ENCODE measurements around the gene PRKCH.

PRKCH gene

GRCh38 chr14:61453103-61453767 lies 131.9 kb downstream of the PRKCH start:
- no peak for TF ChIP-seq ZC3H10 (CRISPR knock-in tag; IDR thresholded peaks at IDR 0.05)
- TF ChIP-seq TSHZ2 (CRISPR knock-in tag; IDR thresholded peaks at IDR 0.05) = no peak
- no peak for TF ChIP-seq CSRNP3 (CRISPR knock-in tag; IDR thresholded peaks at IDR 0.05)
- no peak for TF ChIP-seq ESRRG (CRISPR knock-in tag; IDR thresholded peaks at IDR 0.05)
- no peak for TF ChIP-seq SNAI2 (CRISPR knock-in tag; IDR thresholded peaks at IDR 0.05)
- TF ChIP-seq PPARA (CRISPR knock-in tag; IDR thresholded peaks at IDR 0.05; ENCODE audit: borderline replicate concordance) = no peak
- no peak for TF ChIP-seq TOX (CRISPR knock-in tag; IDR thresholded peaks at IDR 0.05; ENCODE audit: borderline replicate concordance)
- TF ChIP-seq POU6F1 (CRISPR knock-in tag; IDR thresholded peaks at IDR 0.05; ENCODE audit: borderline replicate concordance, low read depth) = no peak
- no peak for TF ChIP-seq ARNTL (CRISPR knock-in tag; IDR thresholded peaks at IDR 0.05; ENCODE audit: borderline replicate concordance, low read depth)
- ATAC-seq = no peak

GRCh38 chr14:61454545-61454944 lies 133.2 kb downstream of the PRKCH start:
- no peak; the same call in 2 of the 3 replicates for ATAC-seq
- TF ChIP-seq BACH2 (CRISPR knock-in tag; IDR thresholded peaks at IDR 0.05; ENCODE audit: borderline replicate concordance) = no peak
- TF ChIP-seq ESRRG (CRISPR knock-in tag; IDR thresholded peaks at IDR 0.05) = no peak
- no peak for TF ChIP-seq TSHZ2 (CRISPR knock-in tag; IDR thresholded peaks at IDR 0.05)
- no peak for TF ChIP-seq ISL1 (CRISPR knock-in tag; IDR thresholded peaks at IDR 0.05)
- TF ChIP-seq CSDC2 (CRISPR knock-in tag; IDR thresholded peaks at IDR 0.05) = no peak
- TF ChIP-seq TCF4 (CRISPR knock-in tag; IDR thresholded peaks at IDR 0.05; ENCODE audit: borderline replicate concordance) = no peak
- no peak for TF ChIP-seq PPARA (CRISPR knock-in tag; IDR thresholded peaks at IDR 0.05; ENCODE audit: borderline replicate concordance)

- TF ChIP-seq SNAI2 (CRISPR knock-in tag; IDR thresholded peaks at IDR 0.05) = no peak
- TF ChIP-seq ESRRG (CRISPR knock-in tag; IDR thresholded peaks at IDR 0.05) = no peak
- TF ChIP-seq PATZ1 (CRISPR knock-in tag; IDR thresholded peaks at IDR 0.05; ENCODE audit: borderline replicate concordance) = no peak
- TF ChIP-seq TOX (CRISPR knock-in tag; IDR thresholded peaks at IDR 0.05; ENCODE audit: borderline replicate concordance) = no peak
- TF ChIP-seq ZC3H10 (CRISPR knock-in tag; IDR thresholded peaks at IDR 0.05) = no peak
- TF ChIP-seq ZNF565 (CRISPR knock-in tag; conservative IDR thresholded peaks at IDR 0.05; ENCODE audit: low read depth) = no peak
- TF ChIP-seq PPARA (CRISPR knock-in tag; IDR thresholded peaks at IDR 0.05; ENCODE audit: borderline replicate concordance) = no peak
- TF ChIP-seq ARNTL (CRISPR knock-in tag; IDR thresholded peaks at IDR 0.05; ENCODE audit: borderline replicate concordance, low read depth) = no peak
- TF ChIP-seq ZFP3 (CRISPR knock-in tag; IDR thresholded peaks at IDR 0.05) = no peak
- no peak for TF ChIP-seq ZNF8 (CRISPR knock-in tag; IDR thresholded peaks at IDR 0.05)
- TF ChIP-seq CSDC2 (CRISPR knock-in tag; IDR thresholded peaks at IDR 0.05) = no peak
- no peak for TF ChIP-seq OSR1 (CRISPR knock-in tag; IDR thresholded peaks at IDR 0.05)
- TF ChIP-seq ZNF70 (CRISPR knock-in tag; IDR thresholded peaks at IDR 0.05) = no peak
- no peak for TF ChIP-seq BACH2 (CRISPR knock-in tag; IDR thresholded peaks at IDR 0.05; ENCODE audit: borderline replicate concordance)
- no peak for TF ChIP-seq CREB5 (CRISPR knock-in tag; IDR thresholded peaks at IDR 0.05; ENCODE audit: low read depth)
- no peak for ATAC-seq
Measured at GRCh38 chr14:61455351-61455750, 134.0 kb downstream of the PRKCH start.

All from SK-N-SH treated with all-trans-retinoic acid at 6 μM for 48 hours (cell line).